AG04449 (cell line): ENCODE results near the gene LCE1A.

Experiments used
- CTCF ChIA-PET: fragments of 350-600 bp; formaldehyde crosslinking; extraction: SDS; loops from one replicate; lab custom pipeline; 2021; ENCODE audit warnings: antibody characterized with exemption; lab: Yijun Ruan, JAX
- POLR2A ChIA-PET: fragments of 400-600, 350-600 bp; formaldehyde crosslinking; extraction: SDS; loops from one replicate; lab custom pipeline; 2020; ENCODE audit warnings: antibody characterized with exemption, inconsistent platforms; lab: Yijun Ruan, JAX
- DNase-seq: peaks from one replicate; pipeline ENCODE4 v3.0.0-alpha.2; 2010; ENCODE audit warnings: low read depth, low spot score
- H3K4me3 ChIP-seq: 2 replicates; pipeline ENCODE4 v1.5.1; 2011; ENCODE audit warnings: low read depth, mild to moderate bottlenecking, control low read depth, low read length
- CTCF ChIP-seq: IDR thresholded peaks from one replicate; pipeline ENCODE4 v1.5.1; 2011; ENCODE audit warnings: mild to moderate bottlenecking, moderate library complexity, low read length, control low read depth, inconsistent platforms; ENCODE audit not compliant: insufficient read depth; ENCODE audit errors: missing control alignments

Gene LCE1A

GRCh38 chr1:152860129-152860528 is 32.9 kb downstream of the LCE1A start:
- ChIA-PET POLR2A (no interaction called here), CTCF (interaction anchor here (10.2 kb wide), 1 partner anchor 11 kb away, joined by 71 read pairs; no protein-coding TSS in a partner anchor)
- no peak for DNase-seq
- no peak for TF ChIP-seq CTCF
- no peak overlapping the region for H3K4me3 ChIP-seq

DNA sequence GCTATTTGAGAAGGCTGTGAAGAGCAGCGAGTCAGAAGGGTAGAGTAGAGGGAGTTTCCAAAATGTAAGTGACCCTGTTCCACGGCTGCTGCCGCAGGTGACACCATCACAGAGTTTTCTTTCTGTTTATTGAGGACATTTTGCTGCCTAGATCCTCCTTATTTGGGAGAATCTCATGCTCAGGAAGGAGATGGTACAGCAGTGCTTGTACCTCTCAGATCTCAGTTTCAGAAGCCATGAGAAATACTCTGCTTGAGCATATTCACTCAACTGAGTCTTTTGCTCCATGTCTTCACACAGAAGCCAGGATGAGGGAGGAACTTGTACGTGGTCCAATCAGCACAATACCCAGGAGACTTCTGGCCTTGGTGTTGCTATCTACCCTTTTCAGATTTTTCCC is 34.1 kb downstream of the LCE1A start:
- no peak overlapping the region for H3K4me3 ChIP-seq
- TF ChIP-seq CTCF: no peak
- ChIA-PET CTCF (interaction anchor here (1.3 to 10.2 kb wide), 2 partner anchors 9 to 65 kb away, joined by 4 to 71 read pairs; no protein-coding TSS in a partner anchor), POLR2A (no interaction called here)
- DNase-seq: no peak

GRCh38 chr1:152864443-152864842 is 37.2 kb downstream of the LCE1A start:
- no peak overlapping the region for H3K4me3 ChIP-seq
- DNase-seq: no peak
- CTCF ChIA-PET: interaction anchor here (1.0 to 4.3 kb wide), 2 partner anchors 62 to 211 kb away, joined by 4 to 30 read pairs; no protein-coding TSS in a partner anchor
- POLR2A ChIA-PET: no interaction called here
- no peak for TF ChIP-seq CTCF

DNA sequence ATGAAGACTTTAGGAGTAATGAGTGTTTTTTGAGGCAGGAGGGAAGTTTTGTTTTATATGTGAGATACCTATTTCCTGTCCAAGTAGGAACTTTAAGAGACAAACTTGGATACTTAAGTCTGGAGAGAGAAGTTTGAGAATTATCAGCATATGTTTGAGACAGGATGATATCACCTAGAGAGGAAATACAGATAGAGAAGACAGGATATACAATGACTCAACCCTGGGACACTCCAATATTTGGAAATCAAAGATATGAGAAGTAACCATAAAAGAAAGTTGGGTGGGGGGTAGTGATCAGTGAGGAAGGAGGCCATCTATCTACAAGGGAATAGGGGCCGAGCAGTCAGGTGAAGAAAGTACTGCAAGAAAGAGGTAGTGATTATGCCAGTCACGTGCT is 39.0 kb downstream of the LCE1A start:
- no peak overlapping the region for H3K4me3 ChIP-seq
- POLR2A ChIA-PET: no interaction called here
- DNase-seq: no peak
- CTCF ChIA-PET: interaction anchor here (1.2 to 4.3 kb wide), 3 partner anchors 60 to 356 kb away, joined by 3 to 30 read pairs (median 4); no protein-coding TSS in a partner anchor
- TF ChIP-seq CTCF: no peak

DNA sequence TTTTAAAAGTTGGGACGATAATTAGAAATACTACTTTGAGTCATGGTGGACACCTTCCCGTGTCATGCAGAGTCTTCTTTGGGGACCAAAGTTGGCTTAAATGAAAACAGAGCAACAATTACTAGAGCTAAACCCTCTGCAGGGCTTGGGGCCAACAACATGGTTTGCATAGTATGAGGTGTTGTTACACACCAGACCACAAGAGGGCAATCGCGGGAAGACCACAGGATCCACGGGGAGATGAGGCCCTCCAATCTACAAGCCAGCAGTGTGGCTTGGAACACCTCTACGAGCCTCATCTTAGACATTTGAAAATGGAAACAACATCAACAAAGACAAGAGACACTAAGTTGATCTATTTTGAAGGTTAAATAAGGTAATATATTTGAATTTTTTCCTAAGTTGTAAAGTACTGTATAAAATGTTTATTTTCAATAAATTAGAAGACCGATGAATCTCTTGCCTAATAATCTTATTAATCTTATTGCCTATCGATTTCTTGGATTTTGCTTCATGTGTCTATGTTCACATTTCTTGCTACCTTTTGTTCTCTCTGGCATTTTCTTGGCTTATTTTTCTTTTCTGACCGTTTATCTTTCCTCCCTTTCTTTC is 42.6 kb downstream of the LCE1A start:
- peak; percentile 91 for TF ChIP-seq CTCF
- H3K4me3 ChIP-seq: no peak overlapping the region
- POLR2A ChIA-PET: no interaction called here
- CTCF ChIA-PET: interaction anchor here (0.6 to 7.0 kb wide), 29 partner anchors 9 to 818 kb away, joined by 3 to 375 read pairs (median 5); partner anchors contain the start of genes IVL and LCE7A
- DNase-seq: no peak

DNA sequence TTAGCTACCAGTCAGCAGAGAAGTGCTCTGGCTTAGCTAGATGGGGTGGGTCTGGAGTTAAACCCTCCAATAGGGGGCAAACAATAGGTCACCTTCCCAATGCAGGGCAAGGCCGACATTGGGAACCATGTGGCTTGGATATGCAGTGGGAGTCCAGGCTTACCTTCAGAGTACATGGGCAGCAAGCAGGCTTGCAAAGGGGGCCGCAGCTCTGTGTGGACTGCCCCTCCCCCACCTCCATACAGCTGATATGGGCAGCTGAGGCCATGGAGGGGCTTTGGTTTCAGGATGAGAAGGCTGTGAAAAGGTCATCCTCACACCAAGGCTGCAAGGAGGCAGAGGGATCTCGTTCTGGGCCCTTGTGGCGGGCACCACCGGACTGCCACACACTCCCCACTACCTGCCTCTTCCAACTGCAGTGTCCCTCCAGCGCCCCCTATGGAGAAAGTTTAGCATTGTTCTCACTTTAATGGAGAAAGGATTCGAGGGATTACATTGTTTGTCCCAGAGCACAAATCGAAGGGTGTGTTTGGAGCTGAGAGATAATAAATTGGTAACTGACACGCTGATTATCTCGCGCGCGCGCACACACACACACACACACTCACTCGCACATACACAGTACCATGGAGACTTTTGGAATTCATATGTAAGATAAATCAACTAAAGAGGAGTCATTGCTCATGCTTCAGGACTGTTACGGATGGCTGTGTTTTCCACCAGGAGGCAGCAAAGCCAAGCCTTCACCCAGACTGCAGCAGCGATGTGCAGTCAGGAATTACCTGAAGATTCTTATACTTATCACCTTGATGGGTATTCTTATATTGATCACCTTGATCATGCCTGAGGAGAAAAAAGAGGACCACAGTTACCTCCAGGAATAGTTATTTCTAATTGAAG is 43.8 kb downstream of the LCE1A start:
- POLR2A ChIA-PET: no interaction called here
- TF ChIP-seq CTCF: peak; percentile 82
- no peak for DNase-seq

More for the DNA sequence above, 43.8 kb downstream of the LCE1A start:
- CTCF ChIA-PET: interaction anchor here (0.8 to 7.0 kb wide), 30 partner anchors 8 to 358 kb away, joined by 3 to 375 read pairs (median 6); partner anchors contain the start of genes IVL and LCE7A
- H3K4me3 ChIP-seq: no peak overlapping the region
